GM18502 (cell line): Measurements from ENCODE around the gene ENTREP1.

Source experiments
- ATAC-seq: cut with Tn5 transposase; IDR thresholded peaks from one replicate; pipeline ENCODE4 v1.9.1; 2021; ENCODE audit warnings: mild to moderate bottlenecking; ENCODE audit not compliant: unreplicated experiment, poor library complexity

ENTREP1 gene

GRCh38 chr9:69357821-69358220 lies 32.8 kb downstream of the ENTREP1 start:
- no peak for ATAC-seq

- ATAC-seq, result no peak
Observed at GRCh38 chr9:69363191-69363590, 38.2 kb downstream of the ENTREP1 start.

GRCh38 chr9:69364510-69365150 lies 39.6 kb downstream of the ENTREP1 start:
- ATAC-seq, result no peak

- no peak for ATAC-seq
Observed at GRCh38 chr9:69370430-69370829, 45.4 kb downstream of the ENTREP1 start.

- no peak for ATAC-seq
Observed at GRCh38 chr9:69371001-69371400, 46.0 kb downstream of the ENTREP1 start.

GRCh38 chr9:69376651-69377050 lies 51.6 kb downstream of the ENTREP1 start:
- no peak for ATAC-seq

- no peak for ATAC-seq
Observed at GRCh38 chr9:69377291-69377690, 52.3 kb downstream of the ENTREP1 start.

GRCh38 chr9:69377981-69378380 lies 53.0 kb downstream of the ENTREP1 start:
- no peak for ATAC-seq

- ATAC-seq, result no peak
Observed at GRCh38 chr9:69379270-69379982, 54.4 kb downstream of the ENTREP1 start.

GRCh38 chr9:69380301-69380700 lies 55.3 kb downstream of the ENTREP1 start:
- no peak for ATAC-seq

GRCh38 chr9:69380811-69381210 lies 55.8 kb downstream of the ENTREP1 start:
- ATAC-seq, result no peak

GRCh38 chr9:69382135-69382534 lies 57.1 kb downstream of the ENTREP1 start:
- no peak for ATAC-seq

GRCh38 chr9:69385581-69386033 lies 60.6 kb downstream of the ENTREP1 start:
- no peak for ATAC-seq

GRCh38 chr9:69386651-69387050 lies 61.6 kb downstream of the ENTREP1 start:
- ATAC-seq, result no peak

GRCh38 chr9:69388596-69388995 lies 63.6 kb downstream of the ENTREP1 start:
- ATAC-seq, result no peak

GRCh38 chr9:69389437-69389995 lies 64.5 kb downstream of the ENTREP1 start:
- ATAC-seq, result no peak

GRCh38 chr9:69391487-69391886 lies 66.5 kb downstream of the ENTREP1 start:
- no peak for ATAC-seq

GRCh38 chr9:69391946-69392345 lies 66.9 kb downstream of the ENTREP1 start:
- no peak for ATAC-seq

GRCh38 chr9:69392826-69393225 lies 67.8 kb downstream of the ENTREP1 start:
- no peak for ATAC-seq

- ATAC-seq, result no peak
Observed at GRCh38 chr9:69393425-69393824, 68.4 kb downstream of the ENTREP1 start.

- ATAC-seq, result no peak
Observed at GRCh38 chr9:69395718-69396117, 70.7 kb downstream of the ENTREP1 start.

- no peak for ATAC-seq
Observed at GRCh38 chr9:69396759-69397158, 71.7 kb downstream of the ENTREP1 start.
